CD14-positive monocyte (primary cell): ENCODE results near the gene TBX15. TPM values are rescaled to one million over a fixed set of nuclear protein-coding genes. Genes with fewer than 3 reads are reported as not detected.
A peak's percentile ranks its signal among the peaks of the same experiment; 100 is the strongest.

Experiments used
- DNase-seq, 3 donors: peaks; one replicate each; pipeline ENCODE4 v3.0.0-alpha.2; 2011 to 2022
- H2AFZ ChIP-seq: 2 replicates; pipeline ENCODE4 v1.6.0; 2012; ENCODE audit warnings: mild to moderate bottlenecking, low read depth, low read length, inconsistent platforms; ENCODE audit not compliant: insufficient read depth, poor library complexity, severe bottlenecking
- H3K27ac ChIP-seq, 2 donors: 1 replicate in 1 of 2; 2 replicates in 1 of 2; pipeline ENCODE4 v1.5.1; 2012 to 2013; ENCODE audit warnings: low read length in 2 of 2, control low read depth in 1 of 2, inconsistent platforms in 1 of 2, low read depth in 1 of 2, mild to moderate bottlenecking in 1 of 2
- H3K27me3 ChIP-seq, 2 donors: one replicate each; pipeline versions ENCODE4 v1.6.0 to v1.6.1; 2011 to 2013; ENCODE audit warnings: low read length in 2 of 2; ENCODE audit not compliant: control insufficient read depth in 2 of 2, insufficient read depth in 2 of 2
- H3K36me3 ChIP-seq, 2 donors: replicated peaks in 1 of 2; 1 replicate in 1 of 2; 2 replicates in 1 of 2; pipeline versions ENCODE4 v1.5.1 to v1.6.1; 2012 to 2013; ENCODE audit warnings: low read length in 2 of 2, control low read depth in 1 of 2, inconsistent platforms in 1 of 2, mild to moderate bottlenecking in 1 of 2; ENCODE audit not compliant: insufficient read depth in 2 of 2, control insufficient read depth in 1 of 2
- H3K4me1 ChIP-seq, 2 donors: 1 replicate in 1 of 2; 2 replicates in 1 of 2; pipeline versions ENCODE4 v1.5.1 to v1.6.1; 2012 to 2013; ENCODE audit warnings: low read length in 2 of 2, control low read depth in 1 of 2, inconsistent platforms in 1 of 2, mild to moderate bottlenecking in 1 of 2, moderate library complexity in 1 of 2; ENCODE audit not compliant: insufficient read depth in 2 of 2, control insufficient read depth in 1 of 2
- H3K4me2 ChIP-seq: replicated peaks from 2 replicates; pipeline ENCODE3; 2012; ENCODE audit warnings: low read length, moderate library complexity, mild to moderate bottlenecking; ENCODE audit not compliant: poor library complexity, severe bottlenecking; ENCODE audit errors: extremely low read depth
- H3K4me3 ChIP-seq, 3 experiments: fragments of 200-600 bp in 1 of 3; sonication (generic) in 1 of 3; replicated peaks in 1 of 3; 1 replicate in 2 of 3; 2 replicates in 1 of 3; pipeline ENCODE4 v1.5.1; 2011 to 2013; ENCODE audit warnings: low read length in 3 of 3, mild to moderate bottlenecking in 3 of 3, control low read depth in 2 of 3, low read depth in 2 of 3, inconsistent platforms in 1 of 3, moderate library complexity in 1 of 3
- H3K79me2 ChIP-seq: 2 replicates; pipeline ENCODE4 v1.6.0; 2012; ENCODE audit warnings: mild to moderate bottlenecking, control low read depth, inconsistent platforms, low read length, moderate library complexity; ENCODE audit not compliant: insufficient read depth
- H3K9ac ChIP-seq: 2 replicates; pipeline ENCODE4 v1.6.0; 2017; ENCODE audit warnings: low read length, mild to moderate bottlenecking; ENCODE audit not compliant: insufficient read depth, poor library complexity, severe bottlenecking
- H3K9me3 ChIP-seq, 2 donors: replicated peaks in 1 of 2; 1 replicate in 1 of 2; 2 replicates in 1 of 2; pipeline versions ENCODE4 v1.5.1 to v1.6.1; 2012 to 2013; ENCODE audit warnings: low read length in 2 of 2, control low read depth in 1 of 2; ENCODE audit not compliant: control insufficient read depth in 1 of 2, insufficient read depth in 1 of 2
- H4K20me1 ChIP-seq: 2 replicates; pipeline ENCODE4 v1.6.0; 2012; ENCODE audit warnings: mild to moderate bottlenecking, low read length, control low read depth, moderate library complexity; ENCODE audit not compliant: insufficient read depth
- H3K27ac Mint-ChIP-seq, 7 donors: one replicate each; pipeline ENCODE4 v1.8.0; 2020; ENCODE audit warnings: mild to moderate bottlenecking in 7 of 7, mixed read lengths in 7 of 7, moderate library complexity in 6 of 7, inconsistent platforms in 2 of 7
- H3K27me3 Mint-ChIP-seq, 3 donors: one replicate each; pipeline ENCODE4 v1.8.0; 2021 to 2022; ENCODE audit warnings: low read depth in 3 of 3, mild to moderate bottlenecking in 3 of 3, mixed read lengths in 3 of 3, moderate library complexity in 3 of 3, inconsistent platforms in 1 of 3
- H3K36me3 Mint-ChIP-seq, 2 donors: one replicate each; pipeline ENCODE4 v1.8.0; 2020; ENCODE audit warnings: mixed read lengths in 2 of 2, inconsistent platforms in 1 of 2, mild to moderate bottlenecking in 1 of 2
- H3K4me1 Mint-ChIP-seq: one replicate; pipeline ENCODE4 v1.8.0; 2020; ENCODE audit warnings: mild to moderate bottlenecking, mixed read lengths
- H3K4me3 Mint-ChIP-seq, 2 donors: one replicate each; pipeline ENCODE4 v1.8.0; 2020; ENCODE audit warnings: mild to moderate bottlenecking in 2 of 2, mixed read lengths in 2 of 2, moderate library complexity in 1 of 2
- H3K9me3 Mint-ChIP-seq, 7 donors: one replicate each; pipeline ENCODE4 v1.8.0; 2020 to 2022; ENCODE audit warnings: mixed read lengths in 7 of 7, mild to moderate bottlenecking in 6 of 7, moderate library complexity in 6 of 7, inconsistent platforms in 2 of 7
- CTCF ChIP-seq: fragments of 200-600 bp; IDR thresholded peaks from one replicate; pipeline ENCODE4 v1.8.0; 2022; ENCODE audit warnings: antibody characterized with exemption, mild to moderate bottlenecking
- WGBS: methylation state at CpG from one replicate; pipeline ENCODE4 v1.1.5; 2013; ENCODE audit warnings: missing lambda C conversion rate; ENCODE audit not compliant: insufficient coverage; 5-methylcytosine and 5-hydroxymethylcytosine counted together
- intact Hi-C, 2 donors: fragments of 100-400 bp; cut with micrococcal nuclease; formaldehyde crosslinking; loops; one replicate each; pipeline versions ENCODE4 v1.15.0 to v1.15.1; 2023
- polyA plus RNA-seq, 3 donors: library from polyadenylated mRNA; depleted of rRNA in 1 of 3; unstranded in 2 of 3; stranded (reverse) in 1 of 3; fragments of 300-500 nt in 2 of 3; fragments of >200 nt in 1 of 3; fragmentation: Illumina TruSeq in 2 of 3; gene quantifications; 1 replicate in 2 of 3; 2 replicates in 1 of 3; pipeline ENCODE4 v1.2.3, GENCODE V29; 2012 to 2021

Gene TBX15
- polyA plus RNA-seq, 3 donors = not detected

- Histone ChIP-seq H3K27ac (no peak overlapping the region), H3K79me2 (no peaks in the 10 kb centered on the region), H3K9me3 (peaks cover 11 to 60% of the 10 kb centered on the region in 2 donors), H3K36me3 (no peaks in the 10 kb centered on the region), H3K27me3 (peaks cover 88 to 99% of the 10 kb centered on the region in 2 donors), H3K4me3 (no peak overlapping the region), H3K4me1 (peaks cover 36 to 38% of the 10 kb centered on the region in 2 donors), H3K4me2 (no peak overlapping the region), H2AFZ (no peak overlapping the region), H4K20me1 (no peaks in the 10 kb centered on the region), H3K9ac (no peak overlapping the region)
- Mint-ChIP-seq H3K9me3 (peaks cover 2 to 53% (median 30%) of the 10 kb centered on the region in 7 donors), H3K27me3 (peaks cover 97 to 99% (median 97%) of the 10 kb centered on the region in 3 donors), H3K27ac (no peak overlapping the region), H3K4me3 (peak overlapping the region in 1 of 2 donors; percentile 94), H3K36me3 (peaks cover 9 to 16% of the 10 kb centered on the region in 2 donors), H3K4me1 (peaks cover 47% of the 10 kb centered on the region)
- intact Hi-C loops = no loop called here
- TF ChIP-seq CTCF = no peak
- 54% methylated on average over 9 of the region's 14 CpGs for WGBS
- DNase-seq = no peak
Observed at GRCh38 chr1:119003413-119004128, 15.4 kb upstream of the TBX15 start.

- H3K9ac ChIP-seq = no peak overlapping the region
- peak overlapping the region; percentile 29 for H2AFZ ChIP-seq
- peak overlapping the region in 2 of 7 donors; percentile 87 to 89 for H3K27ac Mint-ChIP-seq
- peak overlapping the region; percentile 2 to 65 (median 15) for H3K4me3 ChIP-seq
- DNase-seq = peak; percentile 49 to 77 (median 52)
- intact Hi-C loops = no loop called here
- peak overlapping the region; percentile 66 to 94 for H3K4me3 Mint-ChIP-seq
- H3K36me3 ChIP-seq = no peaks in the 10 kb centered on the region
- no peak for TF ChIP-seq CTCF
- peaks cover 25 to 27% of the 10 kb centered on the region in 2 donors for H3K4me1 ChIP-seq
- peaks cover 88 to 98% of the 10 kb centered on the region in 2 donors for H3K27me3 ChIP-seq
- H3K9me3 ChIP-seq = peaks cover 8 to 67% of the 10 kb centered on the region in 2 donors
- peaks cover 9 to 15% of the 10 kb centered on the region in 2 donors for H3K36me3 Mint-ChIP-seq
- H3K9me3 Mint-ChIP-seq = peaks cover 2 to 48% (median 35%) of the 10 kb centered on the region in 7 donors
- WGBS = 8% methylated on average over 12 of the region's 16 CpGs
- peaks cover 95 to 99% (median 96%) of the 10 kb centered on the region in 3 donors for H3K27me3 Mint-ChIP-seq
- H3K27ac ChIP-seq = no peak overlapping the region
- peaks cover 40% of the 10 kb centered on the region for H3K4me1 Mint-ChIP-seq
- no peaks in the 10 kb centered on the region for H3K79me2 ChIP-seq
- H3K4me2 ChIP-seq = peak overlapping the region; percentile 74
- H4K20me1 ChIP-seq = no peaks in the 10 kb centered on the region
Observed at GRCh38 chr1:119002028-119002686, 14.0 kb upstream of the TBX15 start.
